HEK293 (cell line): ENCODE results near the gene CLECL1.

ENCODE experiments used
- MZF1 ChIP-seq: fragments of 450-650 bp; formaldehyde crosslinking; IDR thresholded peaks from 2 replicates; pipeline ENCODE4 v1.5.1; 2017; ENCODE audit warnings: missing biosample characterization, missing genetic modification characterization, borderline replicate concordance
- YY1 ChIP-seq: fragments of 450-650 bp; formaldehyde crosslinking; IDR thresholded peaks from 2 replicates; pipeline ENCODE4 v1.5.1; 2018; ENCODE audit warnings: missing biosample characterization, missing genetic modification characterization
- ZBTB21 ChIP-seq: fragments of 450-650 bp; formaldehyde crosslinking; IDR thresholded peaks from 2 replicates; pipeline ENCODE4 v1.5.1; 2017; ENCODE audit warnings: missing biosample characterization, missing genetic modification characterization
- ZBTB7A ChIP-seq: fragments of 450-650 bp; formaldehyde crosslinking; IDR thresholded peaks from 2 replicates; pipeline ENCODE4 v1.5.1; 2016; ENCODE audit warnings: low read depth, missing biosample characterization, missing genetic modification characterization
- ZNF148 ChIP-seq: fragments of 450-650 bp; formaldehyde crosslinking; IDR thresholded peaks from 2 replicates; pipeline ENCODE4 v1.5.0; 2017; ENCODE audit warnings: missing biosample characterization, missing genetic modification characterization, borderline replicate concordance
- ZNF580 ChIP-seq: fragments of 450-650 bp; formaldehyde crosslinking; IDR thresholded peaks from 2 replicates; pipeline ENCODE4 v1.5.1; 2016; ENCODE audit warnings: missing biosample characterization, missing genetic modification characterization
- ZNF621 ChIP-seq: fragments of 450-650 bp; formaldehyde crosslinking; IDR thresholded peaks from 2 replicates; pipeline ENCODE4 v1.5.1; 2017; ENCODE audit warnings: missing biosample characterization, missing genetic modification characterization
- ZNF623 ChIP-seq: fragments of 450-650 bp; formaldehyde crosslinking; IDR thresholded peaks from 2 replicates; pipeline ENCODE4 v1.5.1; 2016; ENCODE audit warnings: missing biosample characterization, missing genetic modification characterization
- TF ChIP-seq, protein P1 (sequence below): fragments of 450-650 bp; formaldehyde crosslinking; IDR thresholded peaks from 2 replicates; pipeline ENCODE4 v1.5.1; 2016; ENCODE audit warnings: missing biosample characterization, missing genetic modification characterization

DNA sequence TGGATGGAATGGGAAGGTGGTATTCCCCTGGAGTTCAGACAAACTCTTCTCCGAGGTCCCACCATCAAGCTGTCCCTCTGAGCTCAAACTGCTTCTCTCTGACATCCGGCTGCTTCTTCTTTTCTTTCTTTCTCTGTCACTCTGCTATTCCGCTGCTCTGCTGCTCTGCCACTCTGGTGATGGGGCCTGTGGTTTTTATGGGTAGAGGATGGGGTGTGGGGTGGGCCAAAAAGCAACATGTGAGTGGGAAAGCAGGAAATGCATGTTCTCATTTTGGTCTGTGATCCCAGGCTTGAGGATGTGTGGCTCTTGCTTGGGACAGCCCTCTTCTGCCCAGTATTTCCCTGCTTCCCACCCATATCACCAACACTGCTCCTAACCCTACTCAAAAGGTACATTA is 30.6 kb downstream of the CLECL1 start:
- no peak for TF ChIP-seq ZNF623
- TF ChIP-seq ZBTB21 (tag by site-specific recombination), result no peak
- TF ChIP-seq ZNF148 (tag by site-specific recombination), result no peak
- TF ChIP-seq ZNF580 (tag by site-specific recombination), result no peak
- TF ChIP-seq ZNF621, result no peak
- TF ChIP-seq, protein P1, sequence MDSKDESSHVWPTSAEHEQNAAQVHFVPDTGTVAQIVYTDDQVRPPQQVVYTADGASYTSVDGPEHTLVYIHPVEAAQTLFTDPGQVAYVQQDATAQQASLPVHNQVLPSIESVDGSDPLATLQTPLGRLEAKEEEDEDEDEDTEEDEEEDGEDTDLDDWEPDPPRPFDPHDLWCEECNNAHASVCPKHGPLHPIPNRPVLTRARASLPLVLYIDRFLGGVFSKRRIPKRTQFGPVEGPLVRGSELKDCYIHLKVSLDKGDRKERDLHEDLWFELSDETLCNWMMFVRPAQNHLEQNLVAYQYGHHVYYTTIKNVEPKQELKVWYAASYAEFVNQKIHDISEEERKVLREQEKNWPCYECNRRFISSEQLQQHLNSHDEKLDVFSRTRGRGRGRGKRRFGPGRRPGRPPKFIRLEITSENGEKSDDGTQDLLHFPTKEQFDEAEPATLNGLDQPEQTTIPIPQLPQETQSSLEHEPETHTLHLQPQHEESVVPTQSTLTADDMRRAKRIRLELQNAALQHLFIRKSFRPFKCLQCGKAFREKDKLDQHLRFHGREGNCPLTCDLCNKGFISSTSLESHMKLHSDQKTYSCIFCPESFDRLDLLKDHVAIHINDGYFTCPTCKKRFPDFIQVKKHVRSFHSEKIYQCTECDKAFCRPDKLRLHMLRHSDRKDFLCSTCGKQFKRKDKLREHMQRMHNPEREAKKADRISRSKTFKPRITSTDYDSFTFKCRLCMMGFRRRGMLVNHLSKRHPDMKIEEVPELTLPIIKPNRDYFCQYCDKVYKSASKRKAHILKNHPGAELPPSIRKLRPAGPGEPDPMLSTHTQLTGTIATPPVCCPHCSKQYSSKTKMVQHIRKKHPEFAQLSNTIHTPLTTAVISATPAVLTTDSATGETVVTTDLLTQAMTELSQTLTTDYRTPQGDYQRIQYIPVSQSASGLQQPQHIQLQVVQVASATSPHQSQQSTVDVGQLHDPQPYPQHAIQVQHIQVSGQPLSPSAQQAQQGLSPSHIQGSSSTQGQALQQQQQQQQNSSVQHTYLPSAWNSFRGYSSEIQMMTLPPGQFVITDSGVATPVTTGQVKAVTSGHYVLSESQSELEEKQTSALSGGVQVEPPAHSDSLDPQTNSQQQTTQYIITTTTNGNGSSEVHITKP (tag by site-specific recombination), result no peak
- no peak for TF ChIP-seq MZF1 (tag by site-specific recombination)
- no peak for TF ChIP-seq ZBTB7A (tag by site-specific recombination)
- TF ChIP-seq YY1, result no peak
